Endodermal cell (in vitro differentiated cells): ENCODE results near the gene FANK1. TPM values are rescaled to one million over a fixed set of nuclear protein-coding genes. Genes with fewer than 3 reads are reported as not detected.

Source experiments
- DNase-seq: peaks from one replicate; pipeline ENCODE4 v3.0.0-alpha.2; 2017
- H3K27ac ChIP-seq: 2 replicates; pipeline ENCODE4 v1.5.1; 2013; ENCODE audit warnings: mild to moderate bottlenecking, low read depth, low read length, moderate library complexity
- H3K27me3 ChIP-seq: 2 replicates; pipeline ENCODE4 v1.6.1; 2013; ENCODE audit warnings: mild to moderate bottlenecking, low read length, moderate library complexity; ENCODE audit not compliant: insufficient read depth, control insufficient read depth, poor library complexity, severe bottlenecking
- H3K36me3 ChIP-seq: 2 replicates; pipeline ENCODE4 v1.7.0; 2013; ENCODE audit warnings: mild to moderate bottlenecking, low read length, moderate library complexity; ENCODE audit not compliant: control insufficient read depth, insufficient read depth
- H3K4me1 ChIP-seq: one replicate; pipeline ENCODE4 v1.7.0; 2013; ENCODE audit warnings: low read length; ENCODE audit not compliant: control insufficient read depth, insufficient read depth
- H3K4me3 ChIP-seq: 2 replicates; pipeline ENCODE4 v1.5.1; 2013; ENCODE audit warnings: mild to moderate bottlenecking, low read length, moderate library complexity
- H3K9ac ChIP-seq: 2 replicates; pipeline ENCODE4 v1.6.1; 2013; ENCODE audit warnings: mild to moderate bottlenecking, low read length, moderate library complexity; ENCODE audit not compliant: poor library complexity, severe bottlenecking; ENCODE audit errors: extremely low read depth
- H3K9me3 ChIP-seq: 2 replicates; pipeline ENCODE4 v1.6.1; 2013; ENCODE audit warnings: mild to moderate bottlenecking, low read length, moderate library complexity; ENCODE audit not compliant: control insufficient read depth
- H3K27ac Mint-ChIP-seq: 2 replicates; pipeline ENCODE4 v1.8.0; 2020; ENCODE audit warnings: mixed read lengths
- H3K27me3 Mint-ChIP-seq: 2 replicates; pipeline ENCODE4 v1.8.0; 2021; ENCODE audit warnings: mild to moderate bottlenecking, mixed read lengths; ENCODE audit not compliant: insufficient read depth
- H3K36me3 Mint-ChIP-seq: 2 replicates; pipeline ENCODE4 v1.8.0; 2020; ENCODE audit warnings: low read depth, mixed read lengths
- H3K4me1 Mint-ChIP-seq: 2 replicates; pipeline ENCODE4 v1.8.0; 2020; ENCODE audit warnings: mixed read lengths
- H3K4me3 Mint-ChIP-seq: 2 replicates; pipeline ENCODE4 v1.8.0; 2020; ENCODE audit warnings: mild to moderate bottlenecking, moderate library complexity, mixed read lengths
- H3K9me3 Mint-ChIP-seq: 2 replicates; pipeline ENCODE4 v1.8.0; 2020; ENCODE audit warnings: mild to moderate bottlenecking, mixed read lengths
- WGBS, 2 experiments: methylation state at CpG; one replicate each; pipeline versions ENCODE4 v1.1.5 to v1.1.7; 2013; ENCODE audit warnings: missing lambda C conversion rate in 2 of 2, mixed read lengths in 1 of 2; ENCODE audit not compliant: insufficient coverage in 1 of 2, insufficient read length in 1 of 2; 5-methylcytosine and 5-hydroxymethylcytosine counted together
- total RNA-seq, 2 donors: library from RNA; stranded (reverse); fragmentation: NEBNext Ultra II Directional in 1 of 2; extraction: Animal tissue kit (Norgen Biotek cat#: 25700) in 1 of 2; gene quantifications; 2 replicates in 1 of 2; 3 replicates in 1 of 2; pipeline ENCODE4 v1.2.1, GENCODE V29; 2021
- TF ChIP-seq, protein P1 (sequence below): fragments of 200-600 bp; sonication (generic); conservative IDR thresholded peaks from 2 replicates; pipeline ENCODE4 v1.5.0; 2021; ENCODE audit warnings: antibody characterized with exemption, mild to moderate bottlenecking

FANK1 gene
- total RNA-seq, 2 donors from 2014 or later: 7.7 to 10.0 TPM

- no peak overlapping the region for H3K27ac Mint-ChIP-seq
Observed at GRCh38 chr10:125928928-125929585, 32.7 kb downstream of the FANK1 start.

DNA sequence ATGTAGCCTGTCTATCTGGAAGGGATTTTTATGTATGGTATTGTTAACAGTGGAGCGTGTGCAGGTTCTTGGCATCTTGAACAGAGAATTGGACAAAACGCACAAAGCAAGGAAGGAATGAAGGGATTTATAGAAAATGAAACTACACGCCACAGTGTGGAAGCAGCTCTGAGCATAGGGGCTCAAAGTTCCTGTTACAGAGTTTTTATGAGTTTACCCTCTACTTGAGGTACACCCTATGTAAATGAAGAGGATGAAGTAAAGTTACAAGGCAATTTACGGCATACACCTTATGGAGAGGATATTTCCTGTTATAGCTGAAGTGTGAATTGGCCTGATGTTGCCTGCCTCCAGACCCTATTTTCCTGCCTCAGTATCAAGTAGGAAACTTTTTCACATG, 33.3 kb downstream of the FANK1 start:
- Histone ChIP-seq H3K36me3 (no peaks in the 10 kb centered on the region), H3K4me3 (no peak overlapping the region), H3K9me3 (no peaks in the 10 kb centered on the region), H3K4me1 (no peaks in the 10 kb centered on the region), H3K27me3 (no peaks in the 10 kb centered on the region), H3K9ac (no peak overlapping the region), H3K27ac (no peak overlapping the region)
- Mint-ChIP-seq H3K27ac (no peak overlapping the region), H3K4me1 (peaks cover 1% of the 10 kb centered on the region), H3K36me3 (peaks cover 4% of the 10 kb centered on the region), H3K9me3 (peaks cover 16% of the 10 kb centered on the region), H3K27me3 (no peaks in the 10 kb centered on the region), H3K4me3 (no peak overlapping the region)
- no peak for DNase-seq
- TF ChIP-seq, protein P1, sequence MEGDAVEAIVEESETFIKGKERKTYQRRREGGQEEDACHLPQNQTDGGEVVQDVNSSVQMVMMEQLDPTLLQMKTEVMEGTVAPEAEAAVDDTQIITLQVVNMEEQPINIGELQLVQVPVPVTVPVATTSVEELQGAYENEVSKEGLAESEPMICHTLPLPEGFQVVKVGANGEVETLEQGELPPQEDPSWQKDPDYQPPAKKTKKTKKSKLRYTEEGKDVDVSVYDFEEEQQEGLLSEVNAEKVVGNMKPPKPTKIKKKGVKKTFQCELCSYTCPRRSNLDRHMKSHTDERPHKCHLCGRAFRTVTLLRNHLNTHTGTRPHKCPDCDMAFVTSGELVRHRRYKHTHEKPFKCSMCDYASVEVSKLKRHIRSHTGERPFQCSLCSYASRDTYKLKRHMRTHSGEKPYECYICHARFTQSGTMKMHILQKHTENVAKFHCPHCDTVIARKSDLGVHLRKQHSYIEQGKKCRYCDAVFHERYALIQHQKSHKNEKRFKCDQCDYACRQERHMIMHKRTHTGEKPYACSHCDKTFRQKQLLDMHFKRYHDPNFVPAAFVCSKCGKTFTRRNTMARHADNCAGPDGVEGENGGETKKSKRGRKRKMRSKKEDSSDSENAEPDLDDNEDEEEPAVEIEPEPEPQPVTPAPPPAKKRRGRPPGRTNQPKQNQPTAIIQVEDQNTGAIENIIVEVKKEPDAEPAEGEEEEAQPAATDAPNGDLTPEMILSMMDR: no peak
- WGBS, 2 experiments: 93 to 95% methylated on average over 3 to 4 of the region's 4 CpGs

More at GRCh38 chr10:125928928-125929585, 32.7 kb downstream of the FANK1 start:
- WGBS, 2 experiments: 86 to 87% methylated on average over 6 to 7 of the region's 7 CpGs
- Histone ChIP-seq H3K4me3 (no peak overlapping the region), H3K27ac (no peak overlapping the region), H3K9me3 (no peaks in the 10 kb centered on the region), H3K9ac (no peak overlapping the region), H3K36me3 (no peaks in the 10 kb centered on the region), H3K27me3 (no peaks in the 10 kb centered on the region), H3K4me1 (no peaks in the 10 kb centered on the region)
- Mint-ChIP-seq H3K4me1 (no peaks in the 10 kb centered on the region), H3K4me3 (no peak overlapping the region), H3K9me3 (peaks cover 16% of the 10 kb centered on the region), H3K27me3 (no peaks in the 10 kb centered on the region), H3K36me3 (peaks cover 4% of the 10 kb centered on the region)
- DNase-seq: no peak
- TF ChIP-seq, protein P1: no peak

GRCh38 chr10:125933693-125934092, 37.3 kb downstream of the FANK1 start:
- TF ChIP-seq, protein P1: no peak
- no peak for DNase-seq
- Histone ChIP-seq H3K9ac (no peak overlapping the region), H3K36me3 (no peaks in the 10 kb centered on the region), H3K27ac (no peak overlapping the region), H3K9me3 (no peaks in the 10 kb centered on the region), H3K4me3 (no peak overlapping the region), H3K4me1 (no peaks in the 10 kb centered on the region), H3K27me3 (no peaks in the 10 kb centered on the region)
- no peaks in the 10 kb centered on the region for H3K27me3 Mint-ChIP-seq
- H3K9me3 Mint-ChIP-seq: peaks cover 14% of the 10 kb centered on the region
- WGBS, 2 experiments: 74 to 77% methylated on average over 3 to 4 of the region's 4 CpGs
- H3K4me1 Mint-ChIP-seq: peaks cover 1% of the 10 kb centered on the region
- peaks cover 4% of the 10 kb centered on the region for H3K36me3 Mint-ChIP-seq
- H3K27ac Mint-ChIP-seq: no peak overlapping the region
- no peak overlapping the region for H3K4me3 Mint-ChIP-seq
